Measurements from ENCODE around the gene RNF31. TPM values are rescaled to one million over a fixed set of nuclear protein-coding genes. Genes with fewer than 3 reads are reported as not detected.
"Not testable (repeated sequence)": the region's sequence is repeated elsewhere in the genome, so short reads cannot be mapped to it uniquely, and the experiment has no call there.

RNF31 gene
- total RNA-seq, 1 donor from 2014 or later = 25.8 TPM

- no peak for FAIRE-seq
- Histone ChIP-seq H3K4me3 (ENCODE audit: low read depth, low read length) (no peak overlapping the region), H3K27me3 (ENCODE audit: control insufficient read depth, insufficient read depth, low read length) (no peaks in the 10 kb centered on the region), H3K36me3 (ENCODE audit: control insufficient read depth, insufficient read depth, low read length) (peaks cover 47% of the 10 kb centered on the region)
- no peak for DNase-seq (ENCODE audit: low read depth)
- TF ChIP-seq CTCF (IDR thresholded peaks at IDR 0.05; ENCODE audit: insufficient read depth, low read length, severe bottlenecking) = no peak
Observed at GRCh38 chr14:24102357-24103048, 44.8 kb upstream of the RNF31 start.

DNA sequence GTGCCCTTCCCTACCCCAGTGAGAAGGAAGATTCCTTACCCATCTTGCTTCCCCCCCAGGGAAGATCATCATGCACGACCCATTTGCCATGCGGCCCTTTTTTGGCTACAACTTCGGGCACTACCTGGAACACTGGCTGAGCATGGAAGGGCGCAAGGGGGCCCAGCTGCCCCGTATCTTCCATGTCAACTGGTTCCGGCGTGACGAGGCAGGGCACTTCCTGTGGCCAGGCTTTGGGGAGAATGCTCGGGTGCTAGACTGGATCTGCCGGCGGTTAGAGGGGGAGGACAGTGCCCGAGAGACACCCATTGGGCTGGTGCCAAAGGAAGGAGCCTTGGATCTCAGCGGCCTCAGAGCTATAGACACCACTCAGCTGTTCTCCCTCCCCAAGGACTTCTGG, 43.8 kb upstream of the RNF31 start:
- Histone ChIP-seq H3K4me3 (ENCODE audit: low read depth, low read length) (no peak overlapping the region), H3K36me3 (ENCODE audit: control insufficient read depth, insufficient read depth, low read length) (peaks cover 41% of the 10 kb centered on the region), H3K27me3 (ENCODE audit: control insufficient read depth, insufficient read depth, low read length) (no peaks in the 10 kb centered on the region)
- FAIRE-seq (no peak), DNase-seq (ENCODE audit: low read depth) (no peak)
- TF ChIP-seq CTCF (IDR thresholded peaks at IDR 0.05; ENCODE audit: insufficient read depth, low read length, severe bottlenecking) = no peak

GRCh38 chr14:24105609-24106239, 41.6 kb upstream of the RNF31 start:
- not testable (repeated sequence) for H3K27me3 ChIP-seq (ENCODE audit: control insufficient read depth, insufficient read depth, low read length); H3K4me3 ChIP-seq (ENCODE audit: low read depth, low read length); FAIRE-seq; DNase-seq (ENCODE audit: low read depth)
- H3K36me3 ChIP-seq (ENCODE audit: control insufficient read depth, insufficient read depth, low read length) = peaks cover 21% of the 10 kb centered on the region

DNA sequence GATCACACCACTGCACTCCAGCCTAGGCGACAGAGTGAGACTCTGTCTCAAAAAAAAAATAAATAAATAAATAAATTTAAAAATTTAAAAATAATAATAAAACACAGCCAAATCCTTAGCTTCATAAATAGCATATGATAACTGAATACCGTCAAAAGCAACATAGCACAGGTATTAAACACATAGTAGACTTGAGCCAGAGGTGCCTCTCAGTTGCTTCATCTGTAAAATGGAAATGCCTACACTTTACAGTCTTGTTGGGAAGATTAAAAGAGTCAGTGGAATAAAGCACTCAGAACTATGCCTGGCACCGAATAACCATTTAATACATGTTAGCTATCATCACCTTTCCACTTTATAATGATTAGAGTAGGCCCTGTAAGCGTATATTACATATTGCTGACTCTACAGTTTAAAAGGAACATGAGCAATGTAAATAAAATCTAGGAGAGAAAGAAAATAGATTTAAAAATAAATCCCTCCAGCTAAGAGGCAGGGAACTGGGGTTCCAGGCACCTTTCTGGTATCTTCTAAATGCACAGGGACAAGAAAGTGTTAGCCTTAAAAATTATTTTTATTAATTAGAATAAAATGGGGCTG, 40.5 kb upstream of the RNF31 start:
- TF ChIP-seq CTCF (IDR thresholded peaks at IDR 0.05; ENCODE audit: insufficient read depth, low read length, severe bottlenecking) = no peak
- DNase-seq (ENCODE audit: low read depth) (no peak), FAIRE-seq (no peak)
- Histone ChIP-seq H3K36me3 (ENCODE audit: control insufficient read depth, insufficient read depth, low read length) (peaks cover 14% of the 10 kb centered on the region), H3K27me3 (ENCODE audit: control insufficient read depth, insufficient read depth, low read length) (no peaks in the 10 kb centered on the region), H3K4me3 (ENCODE audit: low read depth, low read length) (no peak overlapping the region)

GRCh38 chr14:24108336-24108874, 38.9 kb upstream of the RNF31 start:
- TF ChIP-seq CTCF (IDR thresholded peaks at IDR 0.05; ENCODE audit: insufficient read depth, low read length, severe bottlenecking) = no peak
- Histone ChIP-seq H3K4me3 (ENCODE audit: low read depth, low read length) (no peak overlapping the region), H3K36me3 (ENCODE audit: control insufficient read depth, insufficient read depth, low read length) (peaks cover 4% of the 10 kb centered on the region), H3K27me3 (ENCODE audit: control insufficient read depth, insufficient read depth, low read length) (no peaks in the 10 kb centered on the region)
- no peak for FAIRE-seq
- no peak for DNase-seq (ENCODE audit: low read depth)

- peak; percentile 63 for DNase-seq (ENCODE audit: low read depth)
- Histone ChIP-seq H3K4me3 (ENCODE audit: low read depth, low read length) (no peak overlapping the region), H3K27me3 (ENCODE audit: control insufficient read depth, insufficient read depth, low read length) (no peaks in the 10 kb centered on the region), H3K36me3 (ENCODE audit: control insufficient read depth, insufficient read depth, low read length) (no peaks in the 10 kb centered on the region)
- no peak for FAIRE-seq
- no peak for TF ChIP-seq CTCF (IDR thresholded peaks at IDR 0.05; ENCODE audit: insufficient read depth, low read length, severe bottlenecking)
Observed at GRCh38 chr14:24110060-24110459, 37.2 kb upstream of the RNF31 start.

Data from bronchial epithelial cell (primary cell).